Hepatocyte (in vitro differentiated cells): ENCODE data around the gene IL36RN. TPM values are rescaled to one million over a fixed set of nuclear protein-coding genes. Genes with fewer than 3 reads are reported as not detected.

Experiments used
- DNase-seq: peaks from one replicate; pipeline ENCODE4 v3.0.0-alpha.2; 2016; ENCODE audit warnings: low spot score
- H2AFZ ChIP-seq: fragments of 200-600 bp; sonication (generic); 2 replicates; pipeline ENCODE4 v1.6.0; 2016; ENCODE audit warnings: antibody characterized with exemption, mild to moderate bottlenecking
- H3K27ac ChIP-seq: fragments of 200-600 bp; sonication (generic); 2 replicates; pipeline ENCODE4 v1.5.1; 2016; ENCODE audit warnings: mild to moderate bottlenecking
- H3K27me3 ChIP-seq: fragments of 200-600 bp; sonication (generic); 2 replicates; pipeline ENCODE4 v1.6.1; 2016
- H3K36me3 ChIP-seq: fragments of 200-600 bp; sonication (generic); replicated peaks from 2 replicates; pipeline ENCODE4 v1.5.1; 2016; ENCODE audit warnings: low read depth; ENCODE audit not compliant: insufficient read depth
- H3K4me1 ChIP-seq: fragments of 200-600 bp; sonication (generic); 2 replicates; pipeline ENCODE4 v1.5.1; 2016; ENCODE audit warnings: mild to moderate bottlenecking, moderate library complexity; ENCODE audit not compliant: insufficient read depth
- H3K4me2 ChIP-seq: fragments of 200-600 bp; sonication (generic); 2 replicates; pipeline ENCODE4 v1.6.0; 2016
- H3K4me3 ChIP-seq: fragments of 200-600 bp; sonication (generic); 2 replicates; pipeline ENCODE4 v1.5.1; 2016; ENCODE audit warnings: mild to moderate bottlenecking
- H3K79me2 ChIP-seq: fragments of 200-600 bp; sonication (generic); 2 replicates; pipeline ENCODE4 v1.6.0; 2017; ENCODE audit warnings: mild to moderate bottlenecking
- H3K9me2 ChIP-seq: fragments of 200-600 bp; sonication (generic); replicated peaks from 2 replicates; pipeline ENCODE4 v1.6.0; 2017; ENCODE audit warnings: mild to moderate bottlenecking; ENCODE audit not compliant: insufficient read depth
- H3K9me3 ChIP-seq: fragments of 200-600 bp; sonication (generic); 2 replicates; pipeline ENCODE4 v1.5.1; 2016; ENCODE audit warnings: low read depth, mild to moderate bottlenecking
- H4K20me1 ChIP-seq: fragments of 200-600 bp; sonication (generic); 2 replicates; pipeline ENCODE4 v1.6.0; 2016; ENCODE audit warnings: mild to moderate bottlenecking; ENCODE audit not compliant: insufficient read depth, poor library complexity, severe bottlenecking
- EZH2 ChIP-seq: fragments of 200-600 bp; sonication (generic); IDR thresholded peaks from 2 replicates; pipeline ENCODE4 v1.6.1; 2016; ENCODE audit warnings: antibody characterized with exemption, mild to moderate bottlenecking, borderline replicate concordance
- EZH2phosphoT487 ChIP-seq: fragments of 200-600 bp; sonication (generic); IDR thresholded peaks from one replicate; pipeline ENCODE4 v1.6.1; 2018; ENCODE audit warnings: antibody characterized with exemption, mild to moderate bottlenecking, low read depth, moderate library complexity; ENCODE audit not compliant: unreplicated experiment, severe bottlenecking
- WGBS: methylation state at CpG from one replicate; pipeline ENCODE4 v1.1.6; 2016; ENCODE audit warnings: low lambda C conversion rate; ENCODE audit errors: missing lambda C conversion rate; 5-methylcytosine and 5-hydroxymethylcytosine counted together
- polyA plus RNA-seq: library from polyadenylated mRNA; unstranded; fragments of >200 nt; fragmentation: Nextera tagmentation; extraction: Ambion mirVana; gene quantifications from 2 replicates; pipeline ENCODE4 v1.2.1, GENCODE V29; 2016
- total RNA-seq: library from RNA; depleted of rRNA; stranded (reverse); fragments of >200 nt; gene quantifications from 2 replicates; pipeline ENCODE4 v1.2.3, GENCODE V29; 2014
- TF ChIP-seq, protein P1 (sequence below): fragments of 200-600 bp; sonication (generic); IDR thresholded peaks from 2 replicates; pipeline ENCODE4 v1.5.1; 2016; ENCODE audit warnings: antibody characterized with exemption, mild to moderate bottlenecking; ENCODE audit not compliant: poor library complexity

IL36RN gene
- total and polyA plus RNA-seq, 2 experiments from 2014 or later = 0.23 to 0.63 TPM

DNA sequence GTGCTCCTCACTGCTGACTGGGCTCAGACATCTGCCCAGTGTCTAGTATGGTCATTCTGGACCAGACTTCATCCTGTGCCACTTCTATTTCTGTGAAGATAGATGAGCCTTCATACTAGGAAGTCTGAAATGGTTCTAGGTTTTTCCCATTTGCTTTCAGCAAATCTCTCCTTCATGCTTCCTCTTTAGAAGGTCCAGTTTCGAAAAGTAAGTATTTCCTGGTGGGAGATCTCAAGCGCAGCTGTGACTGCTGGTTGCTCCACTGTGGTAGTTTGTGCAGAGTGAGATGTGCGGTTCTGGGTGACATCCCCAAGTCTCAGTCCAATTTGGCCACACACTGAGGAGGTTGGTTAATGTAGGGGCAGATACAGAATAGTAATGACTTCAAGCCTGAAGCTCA lies 20.7 kb upstream of the IL36RN start:
- DNase-seq = no peak
- Histone ChIP-seq H3K4me3 (no peak overlapping the region), H3K4me2 (no peak overlapping the region), H2AFZ (no peak overlapping the region), H3K9me2 (no peaks in the 10 kb centered on the region), H3K36me3 (no peaks in the 10 kb centered on the region), H4K20me1 (no peaks in the 10 kb centered on the region), H3K9me3 (no peaks in the 10 kb centered on the region), H3K4me1 (peaks cover 6% of the 10 kb centered on the region), H3K27me3 (no peaks in the 10 kb centered on the region), H3K79me2 (no peaks in the 10 kb centered on the region), H3K27ac (no peak overlapping the region)
- TF ChIP-seq EZH2 (no peak), EZH2phosphoT487 (no peak)
- TF ChIP-seq, protein P1, sequence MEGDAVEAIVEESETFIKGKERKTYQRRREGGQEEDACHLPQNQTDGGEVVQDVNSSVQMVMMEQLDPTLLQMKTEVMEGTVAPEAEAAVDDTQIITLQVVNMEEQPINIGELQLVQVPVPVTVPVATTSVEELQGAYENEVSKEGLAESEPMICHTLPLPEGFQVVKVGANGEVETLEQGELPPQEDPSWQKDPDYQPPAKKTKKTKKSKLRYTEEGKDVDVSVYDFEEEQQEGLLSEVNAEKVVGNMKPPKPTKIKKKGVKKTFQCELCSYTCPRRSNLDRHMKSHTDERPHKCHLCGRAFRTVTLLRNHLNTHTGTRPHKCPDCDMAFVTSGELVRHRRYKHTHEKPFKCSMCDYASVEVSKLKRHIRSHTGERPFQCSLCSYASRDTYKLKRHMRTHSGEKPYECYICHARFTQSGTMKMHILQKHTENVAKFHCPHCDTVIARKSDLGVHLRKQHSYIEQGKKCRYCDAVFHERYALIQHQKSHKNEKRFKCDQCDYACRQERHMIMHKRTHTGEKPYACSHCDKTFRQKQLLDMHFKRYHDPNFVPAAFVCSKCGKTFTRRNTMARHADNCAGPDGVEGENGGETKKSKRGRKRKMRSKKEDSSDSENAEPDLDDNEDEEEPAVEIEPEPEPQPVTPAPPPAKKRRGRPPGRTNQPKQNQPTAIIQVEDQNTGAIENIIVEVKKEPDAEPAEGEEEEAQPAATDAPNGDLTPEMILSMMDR = no peak
- WGBS = 99% methylated on average over 3 of the region's 3 CpGs

GRCh38 chr2:113039158-113039557 lies 19.8 kb upstream of the IL36RN start:
- WGBS = 82% methylated on average over 2 of the region's 2 CpGs
- Histone ChIP-seq H3K79me2 (no peaks in the 10 kb centered on the region), H4K20me1 (no peaks in the 10 kb centered on the region), H3K27ac (peak overlapping the region; percentile 17), H3K4me1 (peaks cover 6% of the 10 kb centered on the region), H3K4me2 (peak overlapping the region; percentile 21), H3K27me3 (no peaks in the 10 kb centered on the region), H3K4me3 (no peak overlapping the region), H3K36me3 (no peaks in the 10 kb centered on the region), H3K9me2 (no peaks in the 10 kb centered on the region), H2AFZ (peak overlapping the region; percentile 8), H3K9me3 (no peaks in the 10 kb centered on the region)
- no peak for DNase-seq
- TF ChIP-seq, protein P1 = no peak
- TF ChIP-seq EZH2phosphoT487 (no peak), EZH2 (no peak)

GRCh38 chr2:113039719-113040118 lies 19.3 kb upstream of the IL36RN start:
- 34% methylated on average over 5 of the region's 5 CpGs for WGBS
- H3K4me3 ChIP-seq = no peak overlapping the region
- H3K27ac ChIP-seq = peak overlapping the region; percentile 17

More at GRCh38 chr2:113039719-113040118, 19.3 kb upstream of the IL36RN start:
- H3K36me3 ChIP-seq = no peaks in the 10 kb centered on the region
- H4K20me1 ChIP-seq = no peaks in the 10 kb centered on the region
- no peaks in the 10 kb centered on the region for H3K9me3 ChIP-seq
- DNase-seq = no peak
- peaks cover 6% of the 10 kb centered on the region for H3K4me1 ChIP-seq
- H3K79me2 ChIP-seq = no peaks in the 10 kb centered on the region
- no peak overlapping the region for H3K4me2 ChIP-seq
- no peaks in the 10 kb centered on the region for H3K27me3 ChIP-seq
- no peak overlapping the region for H2AFZ ChIP-seq
- H3K9me2 ChIP-seq = no peaks in the 10 kb centered on the region
- TF ChIP-seq, protein P1 = no peak
- TF ChIP-seq EZH2 (no peak), EZH2phosphoT487 (no peak)
